PFSK-1 (cell line): Measurements from ENCODE around the gene TMEM30B.

Source experiments
- FOXP2 ChIP-seq: optimal IDR thresholded peaks from 2 replicates; pipeline ENCODE3; 2011; ENCODE audit warnings: borderline replicate concordance, control low read depth, inconsistent platforms; ENCODE audit not compliant: insufficient read depth; ENCODE audit errors: extremely low read length, extremely low read depth
- REST ChIP-seq, 2 experiments: IDR thresholded peaks; 2 replicates each; pipeline versions ENCODE4 v1.6.1 to v1.8.0; 2011 to 2012; ENCODE audit warnings: low read depth in 2 of 2, low read length in 2 of 2, control low read depth in 1 of 2, inconsistent platforms in 1 of 2, mild to moderate bottlenecking in 1 of 2, moderate library complexity in 1 of 2; ENCODE audit not compliant: insufficient read depth in 1 of 2
- TAF1 ChIP-seq: IDR thresholded peaks from 2 replicates; pipeline ENCODE4 v1.6.1; 2012; ENCODE audit warnings: low read length, control low read depth, borderline replicate concordance; ENCODE audit not compliant: insufficient read depth

GRCh38 chr14:61296151-61296550, 15.0 kb upstream of the TMEM30B start:
- TF ChIP-seq TAF1 (no peak), REST (IDR thresholded peaks at IDR 0.05; ENCODE audit: insufficient read depth in 1 of 2, low read depth in 2 of 2, low read length in 2 of 2) (no peak), FOXP2 (no peak)
